Esophagus muscularis mucosa (tissue), 4 donors: ENCODE data around the gene GRID1. TPM values are rescaled to one million over a fixed set of nuclear protein-coding genes. Genes with fewer than 3 reads are reported as not detected.

Experiments used
- DNase-seq: peaks from one replicate; pipeline ENCODE4 v3.0.0-alpha.2; 2017; ENCODE audit errors: extremely low spot score
- H3K27ac ChIP-seq, 4 donors: fragments of 200-600 bp; sonication (generic); replicated peaks in 1 of 4; 1 replicate in 3 of 4; 2 replicates in 1 of 4; pipeline ENCODE4 v1.5.1; 2016 to 2019; ENCODE audit warnings: mild to moderate bottlenecking in 1 of 4
- H3K27me3 ChIP-seq, 4 donors: fragments of 200-600 bp; sonication (generic); one replicate each; pipeline versions ENCODE4 v1.5.1 to v1.6.0; 2016 to 2019
- H3K36me3 ChIP-seq, 4 donors: fragments of 200-600 bp; sonication (generic); one replicate each; pipeline ENCODE4 v1.5.1; 2016 to 2019
- H3K4me1 ChIP-seq, 4 donors: fragments of 200-600 bp; sonication (generic); one replicate each; pipeline ENCODE4 v1.5.1; 2016 to 2019
- H3K4me3 ChIP-seq, 4 donors: fragments of 200-600 bp; sonication (generic); 1 replicate in 2 of 4; 2 replicates in 2 of 4; pipeline ENCODE4 v1.5.1; 2016 to 2019; ENCODE audit warnings: mild to moderate bottlenecking in 4 of 4, moderate library complexity in 1 of 4
- H3K9me3 ChIP-seq, 4 donors: fragments of 200-600 bp; sonication (generic); 1 replicate in 3 of 4; 2 replicates in 1 of 4; pipeline ENCODE4 v1.5.1; 2016 to 2019
- EP300 ChIP-seq: sonication (generic); formaldehyde crosslinking; IDR thresholded peaks from one replicate; pipeline ENCODE4 v1.6.1; 2017; ENCODE audit warnings: antibody characterized with exemption
- POLR2A ChIP-seq: fragments of 450-650 bp; IDR thresholded peaks from one replicate; pipeline ENCODE4 v1.6.1; 2017; ENCODE audit warnings: antibody characterized with exemption, moderate library complexity, mild to moderate bottlenecking, low read depth
- POLR2AphosphoS5 ChIP-seq, 2 donors: sonication (generic); formaldehyde crosslinking; IDR thresholded peaks; one replicate each; pipeline ENCODE4 v1.6.1; 2017; ENCODE audit warnings: antibody characterized with exemption in 2 of 2
- WGBS: methylation state at CpG from one replicate; pipeline ENCODE4 v1.1.5; 2018; 5-methylcytosine and 5-hydroxymethylcytosine counted together
- intact Hi-C: fragments of 100-400 bp; cut with DNase I; formaldehyde crosslinking; loops from one replicate; pipeline ENCODE4 v1.15.1; 2023
- total RNA-seq, 4 donors: library from RNA; depleted of rRNA; stranded (reverse); fragments of >200 nt; gene quantifications; one replicate each; pipeline versions ENCODE4 v1.1.0 to v1.2.1, GENCODE V29; 2016
- TF ChIP-seq, protein P1 (sequence below), 3 experiments: fragments of 200-600 bp in 2 of 3; fragments of 450-650 bp in 1 of 3; sonication (generic) in 2 of 3; IDR thresholded peaks; one replicate each; pipeline ENCODE4 v1.5.1; 2017 to 2019; ENCODE audit warnings: antibody characterized with exemption in 3 of 3, mild to moderate bottlenecking in 2 of 3, moderate library complexity in 1 of 3

GRID1 gene
- total RNA-seq, 4 donors from 2014 or later = under 0.01 to 1.3 (median 1.1) TPM

DNA sequence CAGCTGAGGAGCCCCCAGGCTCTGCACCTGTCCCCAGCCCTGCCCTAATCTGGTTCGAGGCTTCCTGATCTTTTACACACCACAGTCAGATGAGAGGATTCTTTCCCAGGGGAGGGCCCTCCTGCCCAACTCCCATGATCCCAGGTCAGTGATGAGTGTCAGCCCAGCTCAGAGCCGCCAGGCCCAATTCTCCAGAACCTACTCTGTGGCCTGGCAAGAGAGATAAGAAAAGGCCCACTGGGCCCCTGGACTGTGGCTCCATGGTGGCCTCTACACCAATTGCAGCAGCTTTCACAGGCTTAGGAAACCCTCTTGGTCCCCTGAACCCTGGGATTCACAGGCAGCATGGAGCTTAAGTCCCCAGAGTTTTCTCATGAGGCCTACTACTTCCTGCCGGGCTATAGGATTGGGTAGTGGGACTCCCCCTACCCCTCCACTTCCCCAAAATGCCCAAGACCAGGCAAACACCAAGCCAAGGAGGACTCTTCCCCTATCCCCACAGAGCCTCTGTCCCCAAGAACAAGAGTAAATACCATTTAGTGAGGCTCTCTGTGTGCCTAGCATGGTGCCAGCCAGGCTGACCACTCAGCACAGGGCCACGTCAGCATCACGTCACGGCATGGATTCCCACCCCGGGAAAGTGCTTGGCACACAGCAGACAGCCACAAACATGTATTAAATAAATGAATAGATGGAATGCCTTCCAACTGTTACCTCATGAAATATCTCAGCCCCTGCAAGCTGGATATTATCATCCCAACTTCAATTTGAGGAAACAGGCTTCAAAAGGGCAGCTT, 100.0 kb downstream of the GRID1 start:
- H3K27ac ChIP-seq = no peak overlapping the region
- H3K27me3 ChIP-seq = peaks cover 0 to 56% (median 2%) of the 10 kb centered on the region in 4 donors
- WGBS = 78% methylated on average over 7 of the region's 7 CpGs
- TF ChIP-seq, protein P1, sequence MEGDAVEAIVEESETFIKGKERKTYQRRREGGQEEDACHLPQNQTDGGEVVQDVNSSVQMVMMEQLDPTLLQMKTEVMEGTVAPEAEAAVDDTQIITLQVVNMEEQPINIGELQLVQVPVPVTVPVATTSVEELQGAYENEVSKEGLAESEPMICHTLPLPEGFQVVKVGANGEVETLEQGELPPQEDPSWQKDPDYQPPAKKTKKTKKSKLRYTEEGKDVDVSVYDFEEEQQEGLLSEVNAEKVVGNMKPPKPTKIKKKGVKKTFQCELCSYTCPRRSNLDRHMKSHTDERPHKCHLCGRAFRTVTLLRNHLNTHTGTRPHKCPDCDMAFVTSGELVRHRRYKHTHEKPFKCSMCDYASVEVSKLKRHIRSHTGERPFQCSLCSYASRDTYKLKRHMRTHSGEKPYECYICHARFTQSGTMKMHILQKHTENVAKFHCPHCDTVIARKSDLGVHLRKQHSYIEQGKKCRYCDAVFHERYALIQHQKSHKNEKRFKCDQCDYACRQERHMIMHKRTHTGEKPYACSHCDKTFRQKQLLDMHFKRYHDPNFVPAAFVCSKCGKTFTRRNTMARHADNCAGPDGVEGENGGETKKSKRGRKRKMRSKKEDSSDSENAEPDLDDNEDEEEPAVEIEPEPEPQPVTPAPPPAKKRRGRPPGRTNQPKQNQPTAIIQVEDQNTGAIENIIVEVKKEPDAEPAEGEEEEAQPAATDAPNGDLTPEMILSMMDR (IDR thresholded peaks at IDR 0.05) = no peak
- no peak for TF ChIP-seq POLR2AphosphoS5 (IDR thresholded peaks at IDR 0.05)
- no peak for TF ChIP-seq POLR2A
- no peak for TF ChIP-seq EP300
- no peak for DNase-seq
- H3K4me1 ChIP-seq = peaks cover 0 to 17% (median 14%) of the 10 kb centered on the region in 4 donors
- H3K36me3 ChIP-seq = no peaks in the 10 kb centered on the region
- no peaks in the 10 kb centered on the region for H3K9me3 ChIP-seq
- intact Hi-C loops = no loop called here
- no peak overlapping the region for H3K4me3 ChIP-seq

DNA sequence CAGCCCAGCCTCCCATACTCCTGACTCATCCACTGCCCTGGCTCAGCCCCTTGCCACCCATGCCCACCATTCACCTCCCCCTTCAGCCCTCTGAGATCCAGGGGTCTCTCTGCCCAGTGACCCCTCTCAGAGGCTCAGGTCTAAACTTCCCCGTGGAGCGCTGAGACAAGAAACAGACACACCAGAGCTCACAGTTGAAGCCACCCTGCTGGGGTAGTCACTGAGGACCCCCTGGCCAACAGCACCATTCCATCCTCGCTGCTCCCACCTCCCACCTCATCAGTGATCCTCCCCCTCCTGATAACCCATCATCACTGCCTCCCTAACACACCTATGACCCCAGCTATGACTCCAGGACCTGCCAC, 100.7 kb downstream of the GRID1 start:
- WGBS = 81% methylated on average over 3 of the region's 3 CpGs
- Histone ChIP-seq H3K4me3 (no peak overlapping the region), H3K9me3 (no peaks in the 10 kb centered on the region), H3K4me1 (peaks cover 0 to 17% (median 14%) of the 10 kb centered on the region in 4 donors), H3K36me3 (no peaks in the 10 kb centered on the region), H3K27ac (no peak overlapping the region), H3K27me3 (peaks cover 0 to 64% (median 2%) of the 10 kb centered on the region in 4 donors)
- DNase-seq = no peak
- no peak for TF ChIP-seq POLR2AphosphoS5 (IDR thresholded peaks at IDR 0.05)
- TF ChIP-seq POLR2A = no peak
- TF ChIP-seq EP300 = no peak
- TF ChIP-seq, protein P1 (IDR thresholded peaks at IDR 0.05) = no peak
- intact Hi-C loops = no loop called here

DNA sequence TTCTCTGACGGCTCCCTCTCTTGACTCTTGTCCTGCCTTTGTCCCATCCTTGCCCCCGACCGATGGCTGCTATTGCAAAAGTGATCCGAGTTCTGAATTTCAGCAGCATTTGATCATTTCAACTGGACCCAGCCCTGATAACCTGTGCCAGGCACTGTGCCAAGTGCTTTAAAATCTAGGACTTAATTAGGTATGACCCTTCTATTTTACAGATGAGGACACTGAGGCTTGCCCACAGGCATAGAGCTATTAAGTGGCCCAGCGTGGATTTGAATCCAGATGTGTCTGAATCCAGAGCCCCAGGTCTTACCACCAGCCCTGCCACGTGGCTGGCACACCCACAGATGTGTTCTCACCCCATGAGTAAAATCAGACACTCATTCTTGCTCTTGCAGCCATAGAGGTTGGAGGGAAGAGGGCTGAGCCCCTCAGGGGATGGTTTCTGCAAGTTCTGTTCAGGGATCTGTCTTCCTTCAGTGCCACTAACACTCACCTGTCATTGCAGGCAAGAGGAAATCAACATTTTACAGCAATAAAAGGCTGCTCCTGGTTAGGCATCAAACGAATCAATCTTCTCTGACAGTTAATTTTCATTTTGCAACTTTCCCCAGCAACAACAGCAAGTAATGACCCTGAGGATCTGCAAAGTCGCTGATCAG, 101.2 kb downstream of the GRID1 start:
- Histone ChIP-seq H3K9me3 (no peaks in the 10 kb centered on the region), H3K27ac (no peak overlapping the region), H3K27me3 (peaks cover 0 to 66% (median 2%) of the 10 kb centered on the region in 4 donors), H3K4me3 (no peak overlapping the region), H3K4me1 (peaks cover 0 to 17% (median 14%) of the 10 kb centered on the region in 4 donors), H3K36me3 (no peaks in the 10 kb centered on the region)
- TF ChIP-seq, protein P1 (IDR thresholded peaks at IDR 0.05) = no peak
- TF ChIP-seq EP300 (no peak), POLR2A (no peak), POLR2AphosphoS5 (IDR thresholded peaks at IDR 0.05) (no peak)
- whole genome bisulfite sequencing = 83% methylated on average over 8 of the region's 8 CpGs
- DNase-seq = no peak
- intact Hi-C loops = no loop called here

DNA sequence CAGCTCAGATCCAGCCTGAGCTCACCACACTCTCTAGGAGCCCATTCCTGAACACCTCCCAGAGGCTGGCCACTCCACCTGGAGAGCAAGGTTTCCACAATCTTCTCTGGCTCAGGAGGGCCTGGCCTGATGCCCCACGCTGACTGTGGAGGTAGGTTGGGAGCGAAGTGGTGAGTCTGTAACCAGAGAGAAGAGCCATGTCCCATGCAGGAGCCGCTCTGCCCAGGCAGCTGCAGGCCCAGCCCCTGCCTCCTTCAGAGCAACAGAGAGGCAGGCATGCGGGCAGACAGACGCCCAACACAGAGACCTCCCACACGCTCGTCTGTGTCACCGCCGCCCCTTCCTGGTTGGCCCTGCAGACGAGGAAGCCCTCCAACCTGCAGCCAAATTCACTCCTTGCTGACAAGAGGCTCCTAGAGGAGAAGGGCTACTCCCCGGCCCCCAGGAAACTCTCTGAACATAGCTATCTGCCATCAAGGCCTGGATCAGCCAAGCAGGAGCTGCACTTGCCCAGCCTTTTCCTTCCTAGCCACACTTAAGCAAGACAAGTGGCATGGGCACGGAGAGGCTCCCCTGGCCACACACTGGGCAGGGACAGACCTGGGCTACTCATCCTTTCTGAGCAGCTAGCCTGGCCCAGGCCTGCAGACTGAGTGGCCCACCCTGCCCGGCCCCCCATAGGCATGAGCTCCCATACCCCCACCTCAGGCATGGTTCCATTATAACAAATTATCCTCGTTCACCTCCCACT, 101.9 kb downstream of the GRID1 start:
- WGBS = 73% methylated on average over 12 of the region's 14 CpGs
- DNase-seq = no peak
- intact Hi-C loops = no loop called here

More for the DNA sequence above, 101.9 kb downstream of the GRID1 start:
- H3K27ac ChIP-seq = no peak overlapping the region
- peaks cover 0 to 17% (median 14%) of the 10 kb centered on the region in 4 donors for H3K4me1 ChIP-seq
- peaks cover 0 to 66% (median 2%) of the 10 kb centered on the region in 4 donors for H3K27me3 ChIP-seq
- TF ChIP-seq POLR2A (no peak), POLR2AphosphoS5 (IDR thresholded peaks at IDR 0.05) (no peak), EP300 (no peak)
- TF ChIP-seq, protein P1 (IDR thresholded peaks at IDR 0.05) = no peak
- no peaks in the 10 kb centered on the region for H3K36me3 ChIP-seq
- H3K9me3 ChIP-seq = no peaks in the 10 kb centered on the region
- H3K4me3 ChIP-seq = no peak overlapping the region
